IPS-15b (cell line): Measurements from ENCODE around the gene CPNE2.
"Not testable (repeated sequence)": the region's sequence is repeated elsewhere in the genome, so short reads cannot be mapped to it uniquely, and the experiment has no call there.

Experiments used
- H3K27me3 ChIP-seq: one replicate; pipeline ENCODE4 v1.6.1; 2013; ENCODE audit warnings: low read length; ENCODE audit not compliant: control insufficient read depth, insufficient read depth
- H3K36me3 ChIP-seq: one replicate; pipeline ENCODE4 v1.6.1; 2013; ENCODE audit warnings: low read length; ENCODE audit not compliant: control insufficient read depth, insufficient read depth
- H3K4me1 ChIP-seq: one replicate; pipeline ENCODE4 v1.6.1; 2013; ENCODE audit warnings: mild to moderate bottlenecking, low read length; ENCODE audit not compliant: control insufficient read depth, insufficient read depth
- H3K4me3 ChIP-seq: one replicate; pipeline ENCODE4 v1.5.1; 2013; ENCODE audit warnings: low read depth, low read length
- H3K9ac ChIP-seq: one replicate; pipeline ENCODE4 v1.6.1; 2013; ENCODE audit warnings: low read depth, mild to moderate bottlenecking, low read length
- H3K9me3 ChIP-seq: one replicate; pipeline ENCODE4 v1.6.1; 2013; ENCODE audit warnings: mild to moderate bottlenecking, low read length; ENCODE audit not compliant: control insufficient read depth, insufficient read depth

Gene CPNE2

GRCh38 chr16:57104706-57105105 lies 12.3 kb downstream of the CPNE2 start:
- Histone ChIP-seq H3K4me3 (no peak overlapping the region), H3K9ac (no peak overlapping the region), H3K27me3 (no peaks in the 10 kb centered on the region), H3K4me1 (peaks cover 4% of the 10 kb centered on the region), H3K9me3 (no peaks in the 10 kb centered on the region), H3K36me3 (no peaks in the 10 kb centered on the region)

- Histone ChIP-seq H3K27me3 (no peaks in the 10 kb centered on the region), H3K4me3 (no peak overlapping the region), H3K9ac (no peak overlapping the region), H3K9me3 (no peaks in the 10 kb centered on the region), H3K36me3 (no peaks in the 10 kb centered on the region), H3K4me1 (peaks cover 4% of the 10 kb centered on the region)
Measured at GRCh38 chr16:57105184-57105583, 12.8 kb downstream of the CPNE2 start.

GRCh38 chr16:57106767-57107166 lies 14.4 kb downstream of the CPNE2 start:
- H3K4me3 ChIP-seq: no peak overlapping the region
- H3K9ac ChIP-seq: no peak overlapping the region
- H3K27me3 ChIP-seq: no peaks in the 10 kb centered on the region
- H3K9me3 ChIP-seq: no peaks in the 10 kb centered on the region
- H3K36me3 ChIP-seq: no peaks in the 10 kb centered on the region
- H3K4me1 ChIP-seq: peaks cover 4% of the 10 kb centered on the region

- no peaks in the 10 kb centered on the region for H3K27me3 ChIP-seq
- H3K9me3 ChIP-seq: no peaks in the 10 kb centered on the region
- H3K4me3 ChIP-seq: no peak overlapping the region
- no peak overlapping the region for H3K9ac ChIP-seq
- peaks cover 4% of the 10 kb centered on the region for H3K4me1 ChIP-seq
- no peaks in the 10 kb centered on the region for H3K36me3 ChIP-seq
Measured at GRCh38 chr16:57107321-57107922, 15.0 kb downstream of the CPNE2 start.

GRCh38 chr16:57108432-57108831 lies 16.0 kb downstream of the CPNE2 start:
- H3K4me1 ChIP-seq: peaks cover 3% of the 10 kb centered on the region
- H3K9ac ChIP-seq: no peak overlapping the region
- no peaks in the 10 kb centered on the region for H3K9me3 ChIP-seq
- no peak overlapping the region for H3K4me3 ChIP-seq
- H3K36me3 ChIP-seq: no peaks in the 10 kb centered on the region
- no peaks in the 10 kb centered on the region for H3K27me3 ChIP-seq

- not testable (repeated sequence) for H3K9ac ChIP-seq, H3K27me3 ChIP-seq, H3K4me3 ChIP-seq, H3K4me1 ChIP-seq, H3K9me3 ChIP-seq, H3K36me3 ChIP-seq
Measured at GRCh38 chr16:57109259-57110105, 17.1 kb downstream of the CPNE2 start.

- H3K9ac ChIP-seq: no peak overlapping the region
- H3K4me1 ChIP-seq: no peaks in the 10 kb centered on the region
- no peaks in the 10 kb centered on the region for H3K9me3 ChIP-seq
- H3K36me3 ChIP-seq: no peaks in the 10 kb centered on the region
- H3K27me3 ChIP-seq: no peaks in the 10 kb centered on the region
- no peak overlapping the region for H3K4me3 ChIP-seq
Measured at GRCh38 chr16:57110937-57111336, 18.6 kb downstream of the CPNE2 start.

GRCh38 chr16:57111420-57111819 lies 19.0 kb downstream of the CPNE2 start:
- Histone ChIP-seq H3K27me3 (no peaks in the 10 kb centered on the region), H3K4me1 (no peaks in the 10 kb centered on the region), H3K36me3 (no peaks in the 10 kb centered on the region), H3K4me3 (no peak overlapping the region), H3K9me3 (no peaks in the 10 kb centered on the region), H3K9ac (no peak overlapping the region)

GRCh38 chr16:57112403-57113041 lies 20.1 kb downstream of the CPNE2 start:
- no peaks in the 10 kb centered on the region for H3K27me3 ChIP-seq
- no peaks in the 10 kb centered on the region for H3K4me1 ChIP-seq
- H3K4me3 ChIP-seq: no peak overlapping the region
- H3K36me3 ChIP-seq: no peaks in the 10 kb centered on the region
- no peak overlapping the region for H3K9ac ChIP-seq
- H3K9me3 ChIP-seq: no peaks in the 10 kb centered on the region

- H3K36me3 ChIP-seq: no peaks in the 10 kb centered on the region
- H3K9ac ChIP-seq: no peak overlapping the region
Measured at GRCh38 chr16:57113042-57113453, 20.7 kb downstream of the CPNE2 start.

GRCh38 chr16:57113664-57114063 lies 21.3 kb downstream of the CPNE2 start:
- Histone ChIP-seq H3K4me1 (no peaks in the 10 kb centered on the region), H3K36me3 (no peaks in the 10 kb centered on the region), H3K27me3 (no peaks in the 10 kb centered on the region), H3K9ac (no peak overlapping the region), H3K9me3 (no peaks in the 10 kb centered on the region), H3K4me3 (no peak overlapping the region)

More at GRCh38 chr16:57113042-57113453, 20.7 kb downstream of the CPNE2 start:
- Histone ChIP-seq H3K4me3 (no peak overlapping the region), H3K9me3 (no peaks in the 10 kb centered on the region), H3K4me1 (no peaks in the 10 kb centered on the region), H3K27me3 (no peaks in the 10 kb centered on the region)

GRCh38 chr16:57115168-57115513 lies 22.8 kb downstream of the CPNE2 start:
- Histone ChIP-seq H3K27me3 (no peaks in the 10 kb centered on the region), H3K9ac (no peak overlapping the region), H3K36me3 (no peaks in the 10 kb centered on the region), H3K4me3 (no peak overlapping the region), H3K4me1 (no peaks in the 10 kb centered on the region), H3K9me3 (no peaks in the 10 kb centered on the region)
